B cell (primary cell): ENCODE data around the gene COQ10A. TPM values are rescaled to one million over a fixed set of nuclear protein-coding genes. Genes with fewer than 3 reads are reported as not detected.
"Not testable (repeated sequence)": the region's sequence is repeated elsewhere in the genome, so short reads cannot be mapped to it uniquely, and the experiment has no call there.

Experiments
- ATAC-seq: fragments of 200-7000 bp; cut with Tn5 transposase; one replicate; pipeline ENCODE4 v1.10.0; 2021; ENCODE audit warnings: low read depth, mild to moderate bottlenecking, moderate number of reproducible peaks, moderate library complexity
- CTCF ChIA-PET: fragments of 350-600 bp; sonication (Branson Sonifier 250); formaldehyde crosslinking; loops from one replicate; lab custom pipeline; 2021; ENCODE audit warnings: antibody characterized with exemption, inconsistent platforms; lab: Charles Lee
- POLR2A ChIA-PET: fragments of 350-600 bp; sonication (Branson Sonifier 250); formaldehyde crosslinking; loops from one replicate; lab custom pipeline; 2021; ENCODE audit warnings: antibody characterized with exemption; lab: Charles Lee
- DNase-seq: peaks from one replicate; pipeline ENCODE4 v3.0.0; 2013
- H2AFZ ChIP-seq: 2 replicates; pipeline ENCODE4 v1.6.1; 2012; ENCODE audit warnings: mild to moderate bottlenecking, low read depth, low read length; ENCODE audit not compliant: insufficient read depth, poor library complexity, severe bottlenecking
- H3K27ac ChIP-seq, 2 donors: 1 replicate in 1 of 2; 2 replicates in 1 of 2; pipeline ENCODE4 v1.5.1; 2012 to 2013; ENCODE audit warnings: low read length in 2 of 2, mild to moderate bottlenecking in 2 of 2, moderate library complexity in 1 of 2
- H3K27me3 ChIP-seq, 4 experiments: fragments of 200-600 bp in 1 of 4; sonication (generic) in 1 of 4; replicated peaks in 1 of 4; 1 replicate in 2 of 4; 2 replicates in 2 of 4; pipeline versions ENCODE4 v1.6.1 to v1.7.0; 2013 to 2016; ENCODE audit warnings: low read length in 3 of 4, mild to moderate bottlenecking in 2 of 4, mixed read lengths in 1 of 4, moderate library complexity in 1 of 4; ENCODE audit not compliant: insufficient read depth in 4 of 4, control insufficient read depth in 3 of 4; ENCODE audit errors: control extremely low read depth in 1 of 4
- H3K36me3 ChIP-seq, 2 experiments: replicated peaks in 1 of 2; 1 replicate in 1 of 2; 2 replicates in 1 of 2; pipeline versions ENCODE4 v1.6.1 to v1.7.1; 2013; ENCODE audit warnings: low read length in 1 of 2; ENCODE audit not compliant: insufficient read depth in 2 of 2, control insufficient read depth in 1 of 2; ENCODE audit errors: control extremely low read depth in 1 of 2, extremely low read depth in 1 of 2
- H3K4me1 ChIP-seq, 2 donors: fragments of 200-600 bp in 1 of 2; sonication (generic) in 1 of 2; 1 replicate in 1 of 2; 2 replicates in 1 of 2; pipeline versions ENCODE4 v1.5.1 to v1.6.1; 2013 to 2017; ENCODE audit warnings: low read length in 2 of 2; ENCODE audit not compliant: control insufficient read depth in 2 of 2, insufficient read depth in 2 of 2
- H3K4me2 ChIP-seq: replicated peaks from 2 replicates; pipeline ENCODE3; 2012; ENCODE audit warnings: mild to moderate bottlenecking, low read depth, low read length; ENCODE audit not compliant: poor library complexity, severe bottlenecking
- H3K4me3 ChIP-seq, 5 experiments: fragments of 200-600 bp in 1 of 5; sonication (generic) in 1 of 5; 1 replicate in 3 of 5; 2 replicates in 2 of 5; pipeline versions ENCODE4 v1.5.1 to v1.7.0; 2011 to 2016; ENCODE audit warnings: low read length in 4 of 5, mild to moderate bottlenecking in 4 of 5, low read depth in 2 of 5, control low read depth in 1 of 5, moderate library complexity in 1 of 5; ENCODE audit not compliant: insufficient read depth in 1 of 5; ENCODE audit errors: control extremely low read depth in 1 of 5, extremely low read depth in 1 of 5
- H3K79me2 ChIP-seq: fragments of 200-600 bp; sonication (generic); one replicate; pipeline ENCODE4 v1.6.0; 2016; ENCODE audit warnings: low read length; ENCODE audit not compliant: control insufficient read depth, insufficient read depth
- H3K9ac ChIP-seq: fragments of 200-600 bp; sonication (generic); 2 replicates; pipeline ENCODE4 v1.6.1; 2017; ENCODE audit warnings: mild to moderate bottlenecking, low read length, moderate library complexity
- H3K9me3 ChIP-seq, 3 donors: one replicate each; pipeline versions ENCODE4 v1.6.1 to v1.7.1; 2013; ENCODE audit warnings: low read length in 2 of 3; ENCODE audit not compliant: control insufficient read depth in 2 of 3, insufficient read depth in 1 of 3; ENCODE audit errors: control extremely low read depth in 1 of 3
- H4K20me1 ChIP-seq: 2 replicates; pipeline ENCODE4 v1.6.0; 2012; ENCODE audit warnings: mild to moderate bottlenecking, low read length; ENCODE audit not compliant: insufficient read depth, control insufficient read depth, poor library complexity, severe bottlenecking
- H3K27ac Mint-ChIP-seq: one replicate; pipeline ENCODE4 v1.8.0; 2021; ENCODE audit warnings: mixed read lengths
- H3K27me3 Mint-ChIP-seq: one replicate; pipeline ENCODE4 v1.8.0; 2021; ENCODE audit warnings: mixed read lengths
- H3K4me1 Mint-ChIP-seq: one replicate; pipeline ENCODE4 v1.8.0; 2021; ENCODE audit warnings: mixed read lengths
- H3K4me3 Mint-ChIP-seq: one replicate; pipeline ENCODE4 v1.8.0; 2021; ENCODE audit warnings: mixed read lengths
- H3K9me3 Mint-ChIP-seq: one replicate; pipeline ENCODE4 v1.8.0; 2022; ENCODE audit warnings: mixed read lengths; ENCODE audit not compliant: insufficient read depth
- CTCF ChIP-seq: fragments of 200-600 bp; IDR thresholded peaks from one replicate; pipeline ENCODE4 v1.8.0; 2022; ENCODE audit warnings: antibody characterized with exemption, mild to moderate bottlenecking
- EZH2 ChIP-seq: IDR thresholded peaks from 2 replicates; pipeline ENCODE4 v1.6.1; 2012; ENCODE audit warnings: borderline replicate concordance, low read depth, mild to moderate bottlenecking, moderate library complexity, low read length; ENCODE audit not compliant: insufficient read depth, poor library complexity, severe bottlenecking
- WGBS: methylation state at CpG from one replicate; pipeline ENCODE4 v1.1.5; 2013; ENCODE audit warnings: missing lambda C conversion rate; ENCODE audit not compliant: insufficient coverage; 5-methylcytosine and 5-hydroxymethylcytosine counted together
- intact Hi-C: fragments of 100-400 bp; cut with micrococcal nuclease; formaldehyde crosslinking; loops from one replicate; pipeline ENCODE4 v1.10.0; 2022
- polyA plus RNA-seq: library from polyadenylated mRNA; depleted of rRNA; stranded (reverse); fragments of >200 nt; gene quantifications from 2 replicates; pipeline ENCODE4 v1.2.3, GENCODE V29; 2012
- total RNA-seq, 2 donors: library from RNA; stranded (reverse); fragments of 120-200 nt in 1 of 2; gene quantifications; 1 replicate in 1 of 2; 2 replicates in 1 of 2; pipeline versions ENCODE4 v1.2.3 to v1.2.4, GENCODE V29; 2013 to 2022

The COQ10A gene
- total and polyA plus RNA-seq, 2 donors (not counting 1 experiment from before 2014, with no cell fraction given), result 73.5 to 73.6 TPM

GRCh38 chr12:56271031-56271430 lies 4.3 kb downstream of the COQ10A start:
- CTCF ChIA-PET, result interaction anchor here (0.6 to 1.0 kb wide), 3 partner anchors 79 to 532 kb away, joined by 3 read pairs; no protein-coding TSS in a partner anchor

GRCh38 chr12:56272468-56272867 lies 5.7 kb downstream of the COQ10A start:
- ATAC-seq, H2AFZ ChIP-seq, H3K9ac ChIP-seq, H3K9me3 ChIP-seq, H3K4me3 ChIP-seq, H3K4me1 ChIP-seq, DNase-seq, H3K4me2 ChIP-seq, H3K79me2 ChIP-seq, H3K9me3 Mint-ChIP-seq, H4K20me1 ChIP-seq, intact Hi-C loops, H3K27me3 Mint-ChIP-seq, H3K4me3 Mint-ChIP-seq, H3K27ac ChIP-seq, POLR2A ChIA-PET, H3K27ac Mint-ChIP-seq, H3K27me3 ChIP-seq, H3K4me1 Mint-ChIP-seq: not testable (repeated sequence)
- WGBS, result no CpG with 5 or more reads among the region's 2 CpGs
- H3K36me3 ChIP-seq, result peaks cover 19 to 59% of the 10 kb centered on the region in 2 experiments
- CTCF ChIA-PET, result interaction anchor here (0.6 kb wide), 1 partner anchor 59 kb away, joined by 3 read pairs; no protein-coding TSS in a partner anchor

More at GRCh38 chr12:56271031-56271430, 4.3 kb downstream of the COQ10A start:
- Histone ChIP-seq H2AFZ (no peak overlapping the region), H3K4me1 (peaks cover 10 to 15% of the 10 kb centered on the region in 2 donors), H3K4me3 (no peak overlapping the region), H3K9me3 (no peaks in the 10 kb centered on the region), H3K79me2 (no peaks in the 10 kb centered on the region), H3K27me3 (no peaks in the 10 kb centered on the region), H3K4me2 (no peak overlapping the region), H4K20me1 (no peaks in the 10 kb centered on the region), H3K9ac (no peak overlapping the region), H3K27ac (no peak overlapping the region), H3K36me3 (peaks cover 16 to 53% of the 10 kb centered on the region in 2 experiments)
- WGBS, result 17% methylated on average over 1 of the region's 1 CpG
- no peaks in the 10 kb centered on the region for H3K9me3 Mint-ChIP-seq
- ATAC-seq, result no peak
- H3K27me3 Mint-ChIP-seq, result no peaks in the 10 kb centered on the region
- POLR2A ChIA-PET, result interaction anchor here (0.6 to 0.9 kb wide), 2 partner anchors 62 to 82 kb away, joined by 3 to 4 read pairs; partner anchors contain the start of gene SMARCC2
- TF ChIP-seq CTCF, result no peak
- TF ChIP-seq EZH2, result no peak
- peak overlapping the region; percentile 17 for H3K27ac Mint-ChIP-seq
- intact Hi-C loops, result no loop called here
- no peak for DNase-seq
- H3K4me1 Mint-ChIP-seq, result peaks cover 18% of the 10 kb centered on the region
- H3K4me3 Mint-ChIP-seq, result no peak overlapping the region
